NCI-H69 (cell line): Measurements from ENCODE around the gene PPP1R14C.
"Not testable (repeated sequence)": the region's sequence is repeated elsewhere in the genome, so short reads cannot be mapped to it uniquely, and the experiment has no call there.

Experiments used
- DNase-seq: peaks from one replicate; lab custom pipeline; 2025; lab: John Stamatoyannopoulos, UW

The PPP1R14C gene, protein sequence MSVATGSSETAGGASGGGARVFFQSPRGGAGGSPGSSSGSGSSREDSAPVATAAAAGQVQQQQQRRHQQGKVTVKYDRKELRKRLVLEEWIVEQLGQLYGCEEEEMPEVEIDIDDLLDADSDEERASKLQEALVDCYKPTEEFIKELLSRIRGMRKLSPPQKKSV

DNA sequence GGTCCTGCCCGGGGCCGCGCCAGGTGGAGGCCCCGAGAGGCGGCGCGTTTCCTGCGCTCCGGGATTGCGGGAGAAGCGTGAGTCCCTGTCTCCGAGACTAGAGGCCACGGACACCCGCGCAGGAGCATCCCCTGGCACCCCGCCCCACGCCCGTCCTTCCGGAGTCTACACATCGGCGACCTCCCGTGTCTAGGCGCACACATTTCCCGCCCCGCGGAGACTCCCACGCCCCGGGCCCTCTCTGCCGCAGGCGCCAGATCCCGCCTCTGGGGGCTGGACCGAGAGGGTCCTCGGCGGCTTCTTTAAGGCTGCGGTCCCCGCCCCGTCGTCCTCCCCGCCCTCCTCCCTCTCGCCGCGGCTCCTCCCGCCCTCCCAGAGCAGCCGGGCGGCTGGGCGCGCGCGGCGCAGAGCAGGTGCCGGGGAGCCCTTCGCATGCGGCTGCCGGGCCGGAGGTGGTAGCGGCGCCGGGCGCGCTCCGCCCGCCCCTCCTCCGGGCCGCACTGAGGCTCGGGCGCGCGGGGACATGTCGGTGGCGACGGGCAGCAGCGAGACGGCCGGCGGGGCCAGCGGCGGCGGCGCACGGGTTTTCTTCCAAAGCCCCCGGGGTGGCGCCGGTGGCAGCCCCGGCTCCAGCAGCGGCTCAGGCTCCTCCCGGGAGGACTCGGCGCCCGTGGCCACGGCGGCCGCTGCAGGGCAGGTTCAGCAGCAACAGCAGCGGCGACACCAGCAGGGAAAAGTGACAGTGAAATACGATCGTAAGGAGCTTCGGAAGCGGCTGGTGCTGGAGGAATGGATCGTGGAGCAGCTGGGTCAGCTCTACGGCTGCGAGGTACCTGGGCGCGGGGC lies at the start of gene PPP1R14C:
TSS of gene PPP1R14C (plus strand) at position 375 of the 846 bp plus-strand sequence. CDS start at position 524, 149 bp downstream.
- peak; percentile 88 for DNase-seq

DNA sequence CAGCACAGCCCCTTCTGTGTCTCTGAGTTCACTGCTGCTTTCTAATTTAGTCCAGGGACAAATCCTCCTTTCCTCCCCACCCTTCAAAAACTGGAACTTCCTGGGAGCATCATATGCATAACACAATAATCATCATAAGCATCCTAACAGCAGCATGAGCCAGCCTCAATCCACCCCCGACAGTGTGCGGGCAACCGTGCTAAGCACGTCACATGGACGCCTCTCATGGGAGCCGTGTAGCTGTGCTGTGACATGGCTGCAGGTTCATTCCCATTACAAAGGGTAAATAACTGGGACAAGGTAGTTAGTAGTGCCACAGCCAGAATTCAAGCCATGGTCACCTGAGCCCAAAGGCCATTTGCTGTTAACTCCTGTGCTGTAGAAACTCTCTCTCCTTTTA lies 49.4 kb upstream of the PPP1R14C start:
- DNase-seq: no peak

DNA sequence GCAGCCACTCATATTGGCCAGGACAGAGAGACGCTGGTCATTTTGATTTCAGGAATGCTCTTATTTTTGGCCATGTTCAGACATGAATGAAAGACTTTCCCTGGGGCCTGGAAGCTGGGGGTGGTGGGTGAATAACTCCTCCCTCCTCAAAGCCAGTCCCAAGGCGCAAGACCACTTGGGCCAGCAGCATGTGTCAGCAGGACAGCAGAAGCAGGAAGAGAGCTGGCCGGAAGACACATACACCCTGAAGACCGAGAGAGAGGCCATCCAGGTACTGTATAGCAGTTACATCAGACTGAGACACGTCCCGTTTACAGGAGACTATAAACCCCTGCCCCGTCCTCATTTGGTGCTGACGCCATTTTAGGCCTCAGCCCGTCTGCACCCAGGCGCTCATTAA lies 44.7 kb upstream of the PPP1R14C start:
- DNase-seq: no peak

DNA sequence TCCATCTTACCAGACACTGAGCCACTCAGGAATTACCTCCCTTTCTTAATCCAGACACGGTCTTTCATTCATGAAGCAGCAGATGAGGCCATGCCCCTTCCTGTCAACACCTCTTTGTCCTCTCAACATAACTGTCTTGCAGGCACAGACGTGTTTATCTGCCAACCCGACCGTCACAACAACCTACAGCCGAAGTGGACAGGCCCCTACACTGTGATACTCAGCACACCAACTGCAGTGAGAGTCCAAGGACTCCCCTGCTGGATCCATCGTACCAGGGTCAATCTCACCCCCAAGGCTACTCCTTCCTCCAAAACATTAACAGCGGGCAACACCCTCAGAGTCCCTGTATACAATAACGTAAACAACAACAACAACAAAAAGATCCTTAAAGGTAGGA lies 43.3 kb upstream of the PPP1R14C start:
- no peak for DNase-seq

DNA sequence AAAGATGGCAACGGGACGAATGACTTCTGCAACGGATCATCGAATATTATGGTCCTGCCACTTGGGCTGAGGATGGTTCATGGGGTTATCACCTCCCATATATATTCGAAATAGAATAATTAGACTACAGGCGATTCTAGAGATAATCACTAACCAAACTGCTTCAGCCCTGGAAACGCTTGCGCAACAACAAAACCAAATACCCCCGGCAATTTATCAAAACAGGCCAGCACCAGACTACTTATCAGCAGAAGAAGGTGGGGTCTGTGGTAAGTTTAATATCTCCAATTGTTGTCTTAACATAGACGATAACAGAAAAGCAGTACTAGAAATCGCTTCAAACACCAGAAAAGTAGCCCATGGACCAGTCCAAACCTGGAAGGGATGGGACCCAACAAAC lies 42.9 kb upstream of the PPP1R14C start:
- DNase-seq: no peak

DNA sequence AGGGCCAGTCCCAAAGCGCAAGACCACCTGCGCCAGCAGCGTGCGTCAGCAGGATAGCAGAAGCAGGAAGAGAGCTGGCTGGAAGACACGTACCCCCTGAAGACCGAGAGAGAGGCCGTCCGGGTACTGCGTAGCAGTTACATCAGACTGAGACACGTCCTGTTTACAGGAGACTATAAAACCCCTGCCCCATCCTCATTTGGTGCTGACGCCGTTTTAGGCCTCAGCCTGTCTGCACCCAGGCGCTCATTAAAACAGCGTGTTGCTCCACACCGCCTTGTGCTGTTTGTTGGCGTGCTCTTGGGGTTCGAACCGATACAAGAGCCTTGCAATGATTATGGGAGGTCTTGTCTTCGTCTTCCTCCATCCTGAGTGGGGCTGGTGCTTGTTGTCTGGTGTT lies 42.1 kb upstream of the PPP1R14C start:
- no peak for DNase-seq

DNA sequence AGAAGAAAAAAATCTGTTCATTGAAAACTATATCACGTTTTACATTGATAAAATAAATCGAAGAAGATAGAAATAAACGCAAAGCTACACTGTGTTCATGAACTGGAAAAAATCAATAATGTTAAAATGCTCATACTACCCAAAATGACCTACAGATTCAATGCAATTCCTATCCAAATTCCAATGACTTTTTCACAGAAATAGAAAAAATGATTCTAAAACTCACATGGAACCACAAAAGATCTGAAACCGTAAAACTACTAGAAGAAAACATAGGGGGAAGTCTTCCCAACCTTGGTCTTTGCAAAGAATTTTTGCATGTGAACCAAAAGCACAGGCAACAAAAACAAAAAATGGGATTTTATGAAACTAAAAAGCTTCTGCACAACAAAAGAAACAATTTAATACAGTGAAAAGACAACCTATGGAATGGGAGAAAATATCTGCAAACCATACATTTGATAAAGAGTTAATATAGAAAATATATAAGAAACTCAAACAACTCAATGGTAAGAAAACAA lies 40.0 kb upstream of the PPP1R14C start:
- no peak for DNase-seq

DNA sequence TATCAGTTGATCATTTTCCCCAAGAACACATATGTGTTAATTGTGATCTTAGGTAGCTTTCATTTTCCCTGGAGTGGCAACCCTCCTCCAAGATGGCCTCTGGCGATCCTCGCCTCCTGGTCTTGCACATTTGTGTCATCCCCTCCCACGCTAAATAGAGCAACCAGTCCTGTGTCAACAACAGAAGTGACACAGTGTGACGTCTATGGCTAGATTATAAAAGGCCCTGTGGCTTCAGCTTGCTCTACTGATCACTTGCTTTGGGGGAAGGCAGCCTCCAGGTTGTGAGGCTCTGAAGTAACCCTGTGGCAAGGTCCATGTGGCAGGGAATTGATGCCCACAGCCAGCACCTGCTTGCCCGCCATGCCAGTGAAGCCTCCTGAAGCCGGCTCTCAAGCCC lies 30.6 kb upstream of the PPP1R14C start:
- no peak for DNase-seq

DNA sequence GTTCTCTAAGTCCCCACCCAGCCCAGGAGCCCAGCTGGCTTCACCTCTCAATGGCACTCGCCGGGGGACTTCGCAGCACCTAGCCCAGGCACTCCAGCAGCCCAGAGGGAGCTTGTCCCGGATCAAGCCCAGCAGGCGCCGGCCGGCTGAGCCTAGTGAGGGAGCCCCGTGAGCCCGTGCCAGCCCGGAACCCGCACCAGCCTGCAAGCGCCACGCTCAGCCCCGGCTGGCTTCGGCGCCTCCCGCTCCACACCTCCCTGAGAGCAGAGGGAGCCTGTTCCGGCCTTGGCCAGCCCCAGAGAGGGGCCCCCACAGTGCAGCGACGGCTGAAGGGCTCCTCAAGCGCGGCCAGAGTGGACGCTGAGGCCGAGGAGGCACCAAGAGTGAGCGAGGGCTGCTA lies 27.1 kb upstream of the PPP1R14C start:
- DNase-seq: no peak

DNA sequence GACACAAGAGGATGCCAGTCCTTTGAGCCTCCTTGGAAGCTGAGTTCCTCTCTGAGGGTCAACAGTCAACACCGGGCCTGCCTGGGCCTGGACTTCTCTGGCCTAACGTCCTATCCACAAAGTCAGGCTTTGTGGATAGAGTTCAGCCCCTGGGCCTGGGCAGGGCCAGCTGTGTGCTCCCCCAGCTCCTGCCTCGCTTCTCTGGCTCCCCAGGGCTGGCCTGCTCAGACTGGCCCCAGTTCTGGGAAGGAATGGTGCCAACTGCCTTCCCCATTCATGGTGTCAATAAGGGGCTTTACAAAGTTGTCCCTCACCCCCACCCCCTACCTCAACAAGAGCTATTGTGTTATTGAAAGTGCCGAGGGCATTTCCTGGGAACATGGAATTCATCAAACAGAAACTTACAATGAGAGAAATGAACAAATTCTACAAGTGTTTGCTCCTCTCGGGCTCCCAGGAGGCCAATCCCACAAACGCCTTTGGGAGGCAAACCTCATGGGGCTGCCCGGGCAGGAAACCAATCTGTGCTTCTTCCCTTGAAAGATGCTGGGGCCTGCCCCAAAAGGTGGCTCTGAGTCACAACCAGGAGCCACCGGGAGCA lies 26.5 kb upstream of the PPP1R14C start:
- DNase-seq: peak; percentile 78

DNA sequence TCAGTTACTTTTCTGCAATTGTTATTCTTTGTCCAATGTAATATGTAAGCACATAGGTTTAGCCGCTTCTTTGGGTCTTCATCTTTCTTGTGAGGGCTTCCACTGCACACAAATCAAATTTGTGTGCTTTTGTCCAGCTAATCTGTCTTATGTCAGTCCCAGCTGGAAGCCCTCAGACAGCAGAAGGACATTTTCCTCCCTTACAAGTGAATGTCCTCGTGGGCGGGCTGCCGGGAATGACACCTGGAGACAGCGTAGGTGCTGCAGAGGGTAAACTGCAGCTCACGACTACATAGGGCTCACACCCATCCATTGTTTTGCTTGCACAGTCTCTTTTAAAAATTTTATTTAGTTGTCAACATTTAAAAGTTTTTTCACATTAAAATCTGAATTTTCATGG lies 24.6 kb upstream of the PPP1R14C start:
- peak; percentile 85 for DNase-seq

DNA sequence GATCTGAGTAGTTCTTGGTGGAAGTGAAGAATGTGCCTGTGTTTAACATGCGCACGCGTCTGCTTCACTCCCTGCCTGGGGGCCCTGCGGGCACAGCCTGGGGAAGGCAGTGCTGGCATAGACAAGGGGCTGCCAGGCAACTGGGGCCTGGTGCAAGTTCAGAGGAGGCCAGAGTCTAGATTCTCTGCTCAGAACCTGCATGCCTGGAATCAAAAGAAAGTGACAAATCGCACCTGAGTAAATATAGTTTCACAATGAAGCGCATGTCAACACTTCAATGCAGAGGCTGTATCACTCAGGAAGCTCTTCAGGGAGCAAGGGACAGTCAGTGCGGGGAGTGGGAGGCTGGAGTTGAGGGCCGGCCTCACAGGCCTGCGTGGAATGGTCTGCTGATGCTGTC lies 24.2 kb upstream of the PPP1R14C start:
- peak; percentile 87 for DNase-seq

DNA sequence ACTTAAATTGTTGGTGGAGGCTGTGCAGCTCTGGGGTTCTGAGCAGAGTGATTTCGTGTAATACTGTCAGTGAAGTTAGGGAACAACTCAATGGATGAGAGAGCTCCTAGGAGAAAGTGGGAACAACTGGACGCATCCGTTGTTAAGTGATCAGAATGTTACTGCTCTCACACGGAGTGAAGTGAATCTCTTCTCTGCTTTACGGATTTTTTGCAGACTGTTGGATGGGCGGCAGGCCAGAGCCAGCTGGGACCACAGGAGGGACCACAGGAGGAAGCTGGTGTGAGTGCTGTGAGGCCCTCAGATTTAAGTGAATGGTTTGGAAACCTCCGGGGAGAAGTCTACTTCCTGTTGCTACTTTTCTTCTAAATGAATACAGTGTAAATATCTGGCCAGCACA lies 23.7 kb upstream of the PPP1R14C start:
- DNase-seq: peak; percentile 92

DNA sequence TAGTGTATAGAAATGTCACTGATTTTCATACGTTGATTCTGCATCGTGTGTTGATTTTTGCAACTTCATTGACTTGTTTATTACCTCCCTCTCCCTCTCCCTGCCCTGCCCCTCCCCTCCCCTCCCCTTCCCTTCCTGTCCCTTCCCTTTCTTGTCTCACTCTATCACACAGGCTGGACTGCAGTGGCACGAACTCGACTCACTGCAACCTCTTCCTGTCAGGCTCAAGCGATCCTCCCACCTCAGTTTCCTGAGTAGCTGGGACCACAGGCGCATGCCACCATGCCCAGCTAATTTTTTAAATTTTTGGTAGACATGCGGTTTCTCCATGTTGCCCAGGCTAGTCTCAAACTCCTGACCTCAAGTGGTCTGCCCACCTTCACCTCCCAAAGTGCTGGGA lies 19.2 kb upstream of the PPP1R14C start:
- no peak for DNase-seq

DNA sequence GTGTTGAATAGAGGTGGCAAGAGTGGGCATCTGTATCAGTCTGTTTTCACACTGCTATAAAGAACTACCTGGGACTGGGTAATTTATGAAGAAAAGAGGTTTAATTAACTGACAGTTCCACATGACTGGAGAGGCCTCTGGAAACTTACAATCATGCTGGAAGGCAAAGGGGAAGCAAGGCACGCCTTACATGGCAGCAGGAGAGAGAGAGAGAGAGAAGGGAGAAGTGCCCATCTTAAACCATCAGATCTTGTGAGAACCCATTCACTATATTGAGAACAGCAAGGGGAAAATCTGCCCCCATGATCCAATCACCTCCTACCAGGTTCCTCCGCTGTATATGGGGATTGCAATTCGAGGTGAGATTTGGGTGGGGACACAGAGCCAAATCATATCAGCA lies 18.6 kb upstream of the PPP1R14C start:
- no peak for DNase-seq

DNA sequence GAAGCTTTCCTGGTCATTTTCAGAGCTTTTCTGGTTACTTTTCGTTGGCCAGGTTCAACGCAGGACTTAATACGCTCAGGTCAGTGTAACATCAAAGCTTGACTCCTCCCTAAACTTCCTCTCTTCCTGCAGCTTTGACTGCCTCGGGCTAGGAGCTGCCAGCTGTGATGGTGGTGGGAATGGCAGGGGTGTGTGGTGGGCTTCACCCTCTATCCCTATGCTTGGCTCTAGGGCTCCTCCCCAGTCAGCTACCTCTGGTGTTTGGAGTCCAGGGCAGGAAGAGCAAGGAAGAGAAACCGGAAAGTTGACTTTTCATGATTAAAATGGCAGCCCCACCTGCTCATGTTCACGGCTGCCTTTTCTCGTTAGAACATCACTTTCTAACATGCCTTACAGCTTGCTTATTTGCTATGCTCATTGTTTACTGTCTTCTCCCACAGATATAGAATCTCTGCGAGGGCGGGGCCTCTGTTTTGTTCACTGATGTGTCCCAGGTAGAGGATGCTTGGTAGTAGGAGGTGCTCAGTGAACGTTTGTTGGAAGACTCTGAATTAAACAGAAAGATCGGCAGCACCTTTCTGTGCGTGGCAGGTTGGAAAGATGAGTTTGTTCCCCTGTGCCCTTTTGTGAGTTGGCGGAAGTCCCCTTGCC lies 16.1 kb upstream of the PPP1R14C start:
- no peak for DNase-seq

DNA sequence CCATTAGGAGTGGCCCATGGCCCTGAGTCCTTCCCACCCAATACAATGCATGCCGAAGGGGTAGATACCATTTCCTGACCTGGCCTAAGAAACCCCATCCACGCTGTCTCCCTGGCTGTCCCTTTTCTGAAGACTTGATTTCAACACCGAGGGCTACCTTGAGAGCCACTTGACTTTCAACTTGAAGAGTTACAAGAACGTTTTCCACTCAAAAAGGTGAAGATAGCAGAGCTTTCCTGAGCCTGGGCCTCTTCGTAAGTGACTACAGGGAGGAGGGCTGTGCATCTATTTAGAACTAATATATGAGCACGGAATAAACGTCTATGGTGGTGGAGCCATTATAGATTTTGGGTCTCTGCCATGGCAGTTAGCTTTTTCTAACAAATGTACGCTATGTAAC lies 14.4 kb upstream of the PPP1R14C start:
- DNase-seq: no peak

DNA sequence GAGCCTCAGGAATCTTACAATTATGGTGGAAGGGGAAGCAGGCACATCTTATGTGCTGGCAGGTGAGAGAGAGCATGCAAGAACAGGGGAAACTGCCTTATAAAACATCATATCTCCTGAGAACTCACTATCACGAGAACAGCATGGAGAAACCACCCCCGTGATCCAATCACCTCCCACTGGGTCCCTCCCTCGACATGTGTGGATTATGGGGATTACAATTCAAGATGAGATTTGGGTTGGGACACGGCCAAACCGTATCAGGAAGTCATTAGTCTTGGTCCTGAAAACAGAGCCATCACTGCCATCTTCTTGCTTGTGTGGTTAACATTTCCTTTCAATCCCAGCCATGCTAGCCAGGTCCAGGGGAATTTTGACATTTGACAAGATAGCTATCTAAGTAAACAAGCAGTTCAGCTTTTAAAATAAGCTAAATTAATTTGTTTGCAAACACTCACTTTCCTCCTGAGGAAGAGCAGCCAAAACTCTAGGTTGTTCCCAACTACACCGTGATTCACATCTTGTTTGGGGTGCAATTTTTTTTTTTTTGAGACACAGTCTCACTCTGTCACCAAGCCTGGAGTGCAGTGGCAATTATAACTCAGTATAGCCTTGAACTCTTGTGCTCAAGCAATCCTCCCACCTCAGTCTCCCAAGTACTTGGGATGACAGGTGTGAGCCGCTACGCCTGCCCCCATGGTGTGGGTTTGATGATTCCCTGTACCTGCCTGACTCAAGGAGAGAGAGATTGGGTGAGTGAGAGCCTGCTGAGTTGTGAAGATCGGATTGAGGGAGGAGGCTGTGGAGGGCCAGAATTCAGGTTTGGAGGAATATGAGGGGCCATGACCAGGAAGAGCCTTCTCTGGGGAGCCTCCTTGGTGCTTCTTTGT lies 13.0 kb upstream of the PPP1R14C start:
- DNase-seq: peak; percentile 29

DNA sequence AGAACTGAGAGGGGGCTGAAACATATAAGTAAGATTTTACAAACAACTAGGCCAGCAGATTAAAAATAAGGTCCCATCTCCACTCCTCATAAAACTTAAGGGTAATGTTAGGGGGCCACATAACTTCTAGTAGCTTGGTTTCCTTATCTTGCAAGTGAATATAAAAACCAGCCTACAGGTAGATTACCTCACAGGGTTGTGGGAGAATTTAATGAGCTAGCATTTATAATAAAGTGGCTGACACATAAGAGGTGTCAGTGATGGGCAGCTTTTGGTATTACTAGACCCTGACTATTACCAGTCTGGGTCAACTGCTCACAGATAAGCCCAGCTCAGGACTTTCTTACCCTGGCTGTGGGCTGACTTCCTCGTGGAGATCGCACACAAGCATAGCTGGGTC lies 9.2 kb upstream of the PPP1R14C start:
- no peak for DNase-seq

DNA sequence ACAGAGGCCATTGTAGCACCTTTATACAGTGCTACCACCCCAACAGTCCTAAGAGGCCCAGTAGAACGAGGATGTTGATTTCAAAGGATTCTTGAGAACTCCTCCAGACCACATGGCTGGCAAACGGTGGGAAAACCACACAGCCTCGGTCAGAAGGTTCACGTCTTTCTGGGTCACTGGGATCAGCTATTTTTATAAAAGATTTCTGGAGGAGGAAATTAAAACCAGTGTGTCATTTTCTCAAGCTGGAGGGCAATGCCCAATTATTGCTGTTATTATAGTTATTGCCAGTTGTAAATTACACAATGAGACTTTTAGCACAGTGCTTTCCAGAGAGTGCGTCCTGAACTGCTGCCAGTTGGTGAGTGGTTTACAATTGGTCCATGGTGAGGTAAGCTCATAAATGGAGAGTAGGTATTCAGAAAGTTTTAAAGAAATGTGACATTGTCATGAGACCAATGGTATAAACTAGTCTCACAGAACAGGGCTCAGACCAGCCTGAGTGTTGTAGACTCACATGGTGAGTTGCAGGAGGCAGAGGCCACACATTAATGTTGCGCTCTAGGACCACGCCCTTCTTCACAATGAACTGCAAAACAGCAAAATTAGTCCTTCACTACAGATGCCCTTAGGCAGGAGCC lies 8.4 kb upstream of the PPP1R14C start:
- DNase-seq: peak; percentile 97

DNA sequence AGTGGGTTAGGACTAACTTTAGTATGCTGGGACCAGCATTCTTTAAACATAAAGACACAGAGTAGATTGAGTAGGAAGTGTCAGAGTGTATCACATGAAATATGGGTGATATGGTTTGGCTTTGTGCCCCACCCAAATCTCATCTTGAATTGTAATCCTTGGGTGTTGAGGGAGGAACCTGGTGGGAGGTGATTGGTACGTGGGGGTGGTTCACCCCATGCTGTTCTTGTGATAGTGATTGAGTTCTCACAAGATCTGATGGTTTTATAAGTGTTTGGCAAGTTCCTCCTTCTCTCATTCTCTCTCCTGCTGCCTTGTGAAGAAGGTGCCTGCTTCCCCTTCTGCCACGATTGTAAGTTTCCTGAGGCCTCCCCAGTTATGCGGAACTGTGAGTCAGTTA lies 5.1 kb upstream of the PPP1R14C start:
- DNase-seq: not testable (repeated sequence)
